Parietal lobe (tissue), 1 donor: ENCODE results near the gene SOX10. TPM values are rescaled to one million over a fixed set of nuclear protein-coding genes. Genes with fewer than 3 reads are reported as not detected.

Experiments used
- total RNA-seq: library from RNA; depleted of rRNA; stranded (reverse); fragments of >200 nt; gene quantifications from one replicate; pipeline ENCODE4 v1.2.3, GENCODE V29; 2014

The SOX10 gene
- total RNA-seq: 3.4 TPM

GRCh38 chr22:37983860-37984791 lies at the start of gene SOX10:
Gene SOX10 (minus strand): TSS chr22:37984555. CDS start chr22:37983784, 771 bp downstream.

DNA sequence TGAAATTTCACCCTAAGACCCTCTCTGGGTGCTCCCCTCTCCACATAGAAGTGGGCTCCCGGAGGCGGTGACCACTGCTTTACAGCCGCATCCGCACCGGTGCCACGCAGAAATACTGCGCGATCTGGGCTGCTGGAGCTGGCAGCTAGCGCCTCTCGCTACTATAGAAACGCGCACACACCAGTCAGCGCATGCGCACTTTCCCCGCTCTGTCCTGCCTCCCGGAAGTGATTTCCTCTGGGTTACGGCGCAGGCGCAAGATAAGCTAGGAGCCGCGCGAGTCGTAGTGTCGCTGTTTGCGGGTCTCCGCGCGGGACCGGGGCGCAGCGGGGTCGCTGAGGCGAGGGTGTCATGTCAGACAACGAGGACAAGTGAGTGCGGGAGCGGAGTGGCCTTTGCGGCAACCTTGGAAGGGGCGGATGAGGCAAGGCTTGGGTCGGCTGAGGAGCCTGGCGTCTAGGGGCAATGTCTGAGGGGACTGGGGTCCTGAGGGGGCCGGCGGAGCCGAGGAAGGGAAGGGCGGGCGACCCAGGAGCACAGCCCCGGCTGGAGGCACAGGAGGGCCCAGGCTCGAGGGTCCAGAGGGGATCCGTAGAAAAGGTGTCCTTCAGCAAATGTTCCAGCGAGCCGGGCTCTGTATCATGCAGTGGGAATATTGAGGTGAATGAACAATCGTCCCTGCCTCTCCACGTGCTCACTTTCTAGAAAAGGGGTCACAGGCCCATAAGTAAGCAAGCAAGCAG lies 30.7 kb downstream of the SOX10 start, which contains the start of the genes C22orf23 and POLR2F:
TSS of gene C22orf23 (minus strand) at position 165 of the 743 bp plus-strand sequence. CDS start 452 bp downstream, outside the sequence.
TSS of gene POLR2F (plus strand) at position 263 of the 743 bp plus-strand sequence. CDS start at position 352, 89 bp downstream.

Other genes with a start within 250 kb of the SOX10 start
- gene GCAT, start 176.6 kb downstream of the SOX10 start, total RNA-seq: 7.5 TPM
- gene GALR3, start 161.2 kb downstream of the SOX10 start, total RNA-seq: not detected
- 26.3 TPM for gene ANKRD54, start 140.2 kb downstream of the SOX10 start, total RNA-seq
- 599 TPM for gene EIF3L, start 135.1 kb downstream of the SOX10 start, total RNA-seq
- 38.8 TPM for gene MICALL1, start 78.3 kb downstream of the SOX10 start, total RNA-seq
- gene C22orf23, start 31.0 kb downstream of the SOX10 start, total RNA-seq: 0.63 TPM
- 44.8 TPM for gene POLR2F, start 30.9 kb downstream of the SOX10 start, total RNA-seq
- gene PICK1, start 72.8 kb upstream of the SOX10 start, total RNA-seq: 34.4 TPM
- 1.3 TPM for gene SLC16A8, start 99.6 kb upstream of the SOX10 start, total RNA-seq
- 0.31 TPM for gene BAIAP2L2, start 126.1 kb upstream of the SOX10 start, total RNA-seq
- 43.5 TPM for gene PLA2G6, start 197.3 kb upstream of the SOX10 start, total RNA-seq
- gene MAFF, start 217.4 kb upstream of the SOX10 start, total RNA-seq: 3.4 TPM